RWPE1 (cell line): ENCODE measurements around the gene PHPT1.
"Not testable (repeated sequence)": the region's sequence is repeated elsewhere in the genome, so short reads cannot be mapped to it uniquely, and the experiment has no call there.

ENCODE experiments used
- CTCF ChIA-PET: fragments of 350-600 bp; sonication (Branson Sonifier 250); formaldehyde crosslinking; extraction: SDS; loops from one replicate; lab custom pipeline; 2021; lab: Yijun Ruan, JAX
- POLR2A ChIA-PET: fragments of 400-600 bp; formaldehyde crosslinking; extraction: SDS; loops from one replicate; lab custom pipeline; 2020; ENCODE audit warnings: antibody characterized with exemption; ENCODE audit not compliant: low non-redundant PET; lab: Yijun Ruan, JAX
- DNase-seq: peaks from one replicate; pipeline ENCODE4 v3.0.0; 2012; ENCODE audit warnings: low spot score
- H3K27ac ChIP-seq: fragments of 450-650 bp; 2 replicates; pipeline ENCODE4 v1.5.1; 2017
- TF ChIP-seq, protein P1 (sequence below): fragments of 450-650 bp; conservative IDR thresholded peaks from 2 replicates; pipeline ENCODE4 v1.5.1; 2017; ENCODE audit warnings: low read depth, mild to moderate bottlenecking

Gene PHPT1

DNA sequence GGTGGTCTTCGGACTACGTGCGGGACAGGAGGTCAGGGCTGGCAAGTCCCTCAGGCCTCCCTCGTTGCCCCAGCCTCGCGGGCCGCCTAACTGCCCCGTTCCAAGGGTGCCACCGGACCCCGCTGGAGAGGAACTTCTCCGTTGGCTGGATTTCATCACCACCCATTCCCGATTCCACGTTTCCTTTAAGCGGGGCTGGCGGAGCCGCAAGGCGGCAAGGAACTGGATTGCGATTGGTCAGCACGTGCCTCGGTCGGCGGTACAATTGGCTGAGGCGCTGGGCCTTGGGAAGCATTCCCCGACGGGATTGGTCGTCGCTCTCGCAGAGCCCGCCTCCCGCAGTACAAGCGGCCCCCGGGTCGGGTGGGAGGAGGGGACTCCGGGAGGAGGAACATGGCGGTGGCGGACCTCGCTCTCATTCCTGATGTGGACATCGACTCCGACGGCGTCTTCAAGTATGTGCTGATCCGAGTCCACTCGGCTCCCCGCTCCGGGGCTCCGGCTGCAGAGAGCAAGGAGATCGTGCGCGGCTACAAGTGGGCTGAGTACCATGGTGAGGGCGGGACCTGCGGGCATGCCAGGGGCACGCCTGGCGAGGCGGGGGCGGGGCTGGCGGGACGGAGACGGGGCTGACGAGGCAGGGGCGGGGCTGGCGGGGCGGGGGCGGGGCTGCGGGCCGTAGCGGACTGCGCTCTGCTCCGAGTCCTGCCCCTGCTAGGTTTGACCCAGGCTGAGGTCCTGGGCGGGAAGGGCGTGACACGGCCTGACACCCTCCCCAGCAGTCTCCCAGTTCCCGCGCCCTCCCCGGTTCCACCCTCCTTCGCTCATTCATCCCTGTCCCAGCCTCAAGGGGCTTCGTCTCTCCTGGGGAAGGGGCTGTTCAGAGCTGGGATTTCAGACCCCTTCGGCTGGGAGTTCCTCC is at the start of gene PHPT1:
Gene PHPT1, plus strand, starts transcription at position 372 of the 922 bp plus-strand sequence. Its CDS starts 22 bp downstream, at position 394.
- CTCF ChIA-PET, result interaction anchor here (1.0 kb wide), 2 partner anchors 17 to 180 kb away, joined by 3 read pairs; partner anchors contain the start of gene EDF1
- POLR2A ChIA-PET, result interaction anchor here (0.6 to 1.0 kb wide), 2 partner anchors 12 to 29 kb away, joined by 4 read pairs; no protein-coding TSS in a partner anchor
- peak; percentile 100 for DNase-seq
- peak within 1 kb of the TSS; percentile 98 for H3K27ac ChIP-seq
- TF ChIP-seq, protein P1, sequence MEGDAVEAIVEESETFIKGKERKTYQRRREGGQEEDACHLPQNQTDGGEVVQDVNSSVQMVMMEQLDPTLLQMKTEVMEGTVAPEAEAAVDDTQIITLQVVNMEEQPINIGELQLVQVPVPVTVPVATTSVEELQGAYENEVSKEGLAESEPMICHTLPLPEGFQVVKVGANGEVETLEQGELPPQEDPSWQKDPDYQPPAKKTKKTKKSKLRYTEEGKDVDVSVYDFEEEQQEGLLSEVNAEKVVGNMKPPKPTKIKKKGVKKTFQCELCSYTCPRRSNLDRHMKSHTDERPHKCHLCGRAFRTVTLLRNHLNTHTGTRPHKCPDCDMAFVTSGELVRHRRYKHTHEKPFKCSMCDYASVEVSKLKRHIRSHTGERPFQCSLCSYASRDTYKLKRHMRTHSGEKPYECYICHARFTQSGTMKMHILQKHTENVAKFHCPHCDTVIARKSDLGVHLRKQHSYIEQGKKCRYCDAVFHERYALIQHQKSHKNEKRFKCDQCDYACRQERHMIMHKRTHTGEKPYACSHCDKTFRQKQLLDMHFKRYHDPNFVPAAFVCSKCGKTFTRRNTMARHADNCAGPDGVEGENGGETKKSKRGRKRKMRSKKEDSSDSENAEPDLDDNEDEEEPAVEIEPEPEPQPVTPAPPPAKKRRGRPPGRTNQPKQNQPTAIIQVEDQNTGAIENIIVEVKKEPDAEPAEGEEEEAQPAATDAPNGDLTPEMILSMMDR, result no peak

DNA sequence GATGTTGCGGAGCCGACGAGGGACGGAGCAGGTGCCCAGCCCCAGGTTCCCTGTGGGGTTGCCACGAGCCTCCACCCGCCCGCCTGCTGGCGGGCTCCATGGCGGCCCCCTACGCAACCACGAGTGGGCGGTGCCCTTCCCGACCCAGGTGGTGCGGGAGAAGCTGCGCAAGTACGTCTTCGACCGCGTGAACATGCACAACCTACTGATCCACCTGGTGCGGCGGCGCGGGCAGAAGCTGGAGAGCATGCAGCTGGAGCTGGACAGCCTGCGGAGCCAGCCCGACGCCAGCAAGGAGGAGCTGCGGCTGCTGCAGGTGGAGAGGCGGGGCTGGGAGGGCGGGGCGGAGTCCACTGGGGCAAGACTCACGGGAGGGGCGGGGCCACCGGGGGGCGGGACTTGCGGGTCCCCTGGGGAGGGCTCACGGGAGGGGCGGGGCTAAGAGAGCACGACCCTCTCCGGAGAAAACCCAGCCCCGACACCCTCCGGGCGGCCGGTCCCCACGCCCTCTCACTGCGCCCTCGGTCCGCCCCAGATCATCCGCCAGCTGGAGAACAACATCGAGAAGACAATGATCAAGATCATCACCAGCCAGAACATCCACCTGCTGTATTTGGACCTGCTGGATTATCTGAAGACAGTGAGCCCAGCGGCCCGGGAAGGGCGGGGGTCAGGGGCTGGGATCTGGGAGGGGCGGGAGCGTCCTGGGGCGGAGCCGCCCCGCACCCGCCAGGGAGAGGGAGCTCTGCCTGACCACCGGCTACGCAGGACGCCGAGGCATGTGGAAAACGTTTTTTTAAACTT is 49.2 kb upstream of the PHPT1 start:
- ChIA-PET POLR2A (no interaction called here), CTCF (interaction anchor here (1.0 kb wide), 1 partner anchor 9 kb away, joined by 3 read pairs; the partner anchor contains the start of gene TMEM141)
- DNase-seq, result peak; percentile 96
- H3K27ac ChIP-seq, result peak overlapping the region; percentile 63
- TF ChIP-seq, protein P1, result no peak

DNA sequence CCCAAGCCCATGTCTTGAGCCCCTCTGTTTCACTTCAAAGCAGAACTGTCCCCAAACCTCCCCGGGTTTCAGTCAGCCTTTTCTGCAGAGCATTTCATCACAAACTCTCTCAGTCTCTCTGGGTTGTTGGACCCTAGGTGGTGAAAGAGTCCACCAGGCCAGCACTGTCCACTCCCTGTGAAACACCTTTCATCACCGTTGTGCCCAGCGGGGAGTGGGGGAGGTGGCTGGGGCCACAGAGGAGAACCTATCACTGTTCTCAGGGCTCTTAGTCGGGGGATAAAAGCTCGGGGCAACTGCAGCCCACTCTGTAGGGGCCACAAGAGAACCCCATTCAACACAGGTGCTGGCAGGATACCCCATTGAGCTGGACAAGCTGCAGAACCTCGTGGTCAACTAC is 46.9 kb upstream of the PHPT1 start:
- DNase-seq, result no peak
- TF ChIP-seq, protein P1, result no peak
- ChIA-PET POLR2A (interaction anchor here (0.6 kb wide), 1 partner anchor 169 kb away, joined by 3 read pairs; no protein-coding TSS in a partner anchor), CTCF (no interaction called here)
- no peak overlapping the region for H3K27ac ChIP-seq

DNA sequence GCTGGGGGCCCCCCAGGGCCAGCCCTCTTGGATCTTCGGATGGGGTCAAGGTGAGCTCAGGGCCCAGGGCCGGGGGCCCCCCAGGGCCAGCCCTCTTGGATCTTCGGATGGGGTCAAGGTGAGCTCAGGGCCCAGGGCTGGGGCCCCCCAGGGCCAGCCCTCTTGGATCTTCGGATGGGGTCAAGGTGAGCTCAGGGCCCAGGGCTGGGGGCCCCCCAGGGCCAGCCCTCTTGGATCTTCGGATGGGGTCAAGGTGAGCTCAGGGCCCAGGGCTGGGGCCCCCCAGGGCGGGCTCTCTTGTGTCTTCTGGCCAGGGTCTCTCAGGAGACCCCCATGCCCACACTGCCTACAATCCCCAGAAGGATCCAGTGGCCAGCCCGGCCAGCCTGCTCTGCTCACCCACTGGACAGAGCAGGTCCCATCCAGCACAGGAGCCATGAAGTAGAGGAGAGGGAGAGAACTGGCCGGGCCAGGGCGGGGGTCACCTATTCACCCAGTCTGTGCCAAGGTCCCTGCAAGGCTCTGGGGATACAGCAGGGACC is 46.1 kb upstream of the PHPT1 start:
- CTCF ChIA-PET, DNase-seq: not testable (repeated sequence)
- H3K27ac ChIP-seq, result peak overlapping the region; percentile 91; the same call in 1 of the 2 replicates
- POLR2A ChIA-PET, result interaction anchor here (0.6 kb wide), 1 partner anchor 168 kb away, joined by 3 read pairs; no protein-coding TSS in a partner anchor

DNA sequence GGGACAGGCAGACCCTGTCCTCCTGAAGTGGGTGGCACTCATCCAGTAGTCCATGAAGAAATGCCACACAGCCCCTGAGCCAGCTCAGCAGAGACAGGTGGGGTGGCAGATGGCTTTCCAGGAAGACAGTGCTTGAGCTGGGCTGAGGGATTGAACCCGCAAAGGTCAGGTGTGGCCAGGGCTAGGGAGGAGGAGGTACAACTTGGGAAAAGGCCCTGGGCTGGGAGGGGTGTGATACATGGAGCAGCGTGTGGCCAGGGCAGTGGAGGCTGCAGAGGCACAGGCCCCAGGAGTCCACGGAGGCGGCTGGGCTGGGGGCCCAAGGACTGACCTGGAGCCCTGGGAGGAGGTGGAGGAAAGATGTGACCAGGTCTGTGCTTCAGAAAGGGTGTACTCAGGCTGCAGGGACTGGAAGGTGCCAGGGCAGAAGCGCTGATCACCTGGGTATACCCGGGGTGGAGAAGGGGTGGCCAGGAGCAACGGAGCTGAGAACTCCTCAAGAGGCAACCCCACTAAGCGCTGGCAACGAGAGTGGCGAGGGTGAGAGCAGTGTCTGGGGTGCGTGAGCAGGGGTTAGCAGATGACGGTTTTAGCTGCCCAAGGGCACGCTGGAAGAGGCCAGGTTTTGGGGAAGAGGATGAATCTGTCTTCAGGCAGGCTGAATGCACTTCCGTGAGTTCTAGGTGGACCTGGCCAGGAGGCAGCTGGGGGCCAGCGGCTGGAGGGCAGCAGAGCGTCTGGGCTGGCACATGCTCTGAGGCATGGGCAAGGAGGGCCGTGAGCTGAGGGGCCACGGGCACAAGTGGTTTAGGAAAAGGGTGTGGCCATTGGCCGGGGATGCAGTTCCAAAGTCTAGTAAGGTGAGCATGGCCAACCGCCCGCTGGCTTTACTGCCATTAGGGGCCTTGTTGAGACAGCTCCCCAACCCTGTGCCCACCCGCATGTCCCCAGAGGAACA is 45.4 kb upstream of the PHPT1 start:
- TF ChIP-seq, protein P1, result no peak
- peak overlapping the region; percentile 91 for H3K27ac ChIP-seq
- ChIA-PET POLR2A (interaction anchor here (0.6 kb wide), 1 partner anchor 14 kb away, joined by 3 read pairs; no protein-coding TSS in a partner anchor), CTCF (interaction anchor here (0.9 kb wide), 2 partner anchors 13 to 243 kb away, joined by 3 to 4 read pairs; no protein-coding TSS in a partner anchor)
- no peak for DNase-seq
